Parathyroid adenoma (tissue), 2 donors: Measurements from ENCODE around the gene FNDC11.

ENCODE experiments used
- H2AFZ ChIP-seq: fragments of 300-600 bp; sonication (generic); one replicate; pipeline ENCODE4 v1.7.0; 2017; ENCODE audit warnings: antibody characterized with exemption, mild to moderate bottlenecking
- H3K27ac ChIP-seq: fragments of 300-600 bp; sonication (generic); one replicate; pipeline ENCODE4 v1.7.0; 2017
- H3K27me3 ChIP-seq: fragments of 300-600 bp; sonication (generic); one replicate; pipeline ENCODE4 v1.7.0; 2017; ENCODE audit warnings: low read length; ENCODE audit not compliant: control insufficient read depth, insufficient read depth
- H3K36me3 ChIP-seq: fragments of 300-600 bp; sonication (generic); one replicate; pipeline ENCODE4 v1.7.0; 2017; ENCODE audit warnings: low read length; ENCODE audit not compliant: control insufficient read depth, insufficient read depth
- H3K4me1 ChIP-seq: fragments of 300-600 bp; sonication (generic); one replicate; pipeline ENCODE4 v1.7.0; 2017; ENCODE audit warnings: control low read depth
- H3K4me2 ChIP-seq: fragments of 300-600 bp; sonication (generic); one replicate; pipeline ENCODE4 v1.7.0; 2017; ENCODE audit warnings: low read length
- H3K4me3 ChIP-seq: fragments of 300-600 bp; sonication (generic); one replicate; pipeline ENCODE4 v1.7.0; 2017; ENCODE audit warnings: low read depth, low read length
- H3K79me2 ChIP-seq: fragments of 300-600 bp; sonication (generic); one replicate; pipeline ENCODE4 v1.7.0; 2017; ENCODE audit warnings: control low read depth
- H3K9ac ChIP-seq: fragments of 300-600 bp; sonication (generic); one replicate; pipeline ENCODE4 v1.7.0; 2017; ENCODE audit warnings: mild to moderate bottlenecking
- H3K9me3 ChIP-seq: fragments of 300-600 bp; sonication (generic); one replicate; pipeline ENCODE4 v1.7.0; 2017; ENCODE audit warnings: low read length; ENCODE audit not compliant: control insufficient read depth
- TF ChIP-seq, protein P1 (sequence below): fragments of 300-600 bp; sonication (generic); IDR thresholded peaks from one replicate; pipeline ENCODE4 v1.7.0; 2017; ENCODE audit warnings: antibody characterized with exemption, mild to moderate bottlenecking
- donor health status: primary hyperparathyroidism.

Gene FNDC11

GRCh38 chr20:63517376-63518309 is 36.3 kb upstream of the FNDC11 start:
- Histone ChIP-seq H3K4me2 (no peak overlapping the region), H3K4me3 (no peak overlapping the region), H3K9ac (no peak overlapping the region), H3K27ac (no peak overlapping the region), H3K36me3 (no peaks in the 10 kb centered on the region), H3K9me3 (no peaks in the 10 kb centered on the region), H3K79me2 (no peaks in the 10 kb centered on the region), H3K4me1 (peaks cover 8% of the 10 kb centered on the region), H3K27me3 (no peaks in the 10 kb centered on the region), H2AFZ (no peak overlapping the region)
- TF ChIP-seq, protein P1, sequence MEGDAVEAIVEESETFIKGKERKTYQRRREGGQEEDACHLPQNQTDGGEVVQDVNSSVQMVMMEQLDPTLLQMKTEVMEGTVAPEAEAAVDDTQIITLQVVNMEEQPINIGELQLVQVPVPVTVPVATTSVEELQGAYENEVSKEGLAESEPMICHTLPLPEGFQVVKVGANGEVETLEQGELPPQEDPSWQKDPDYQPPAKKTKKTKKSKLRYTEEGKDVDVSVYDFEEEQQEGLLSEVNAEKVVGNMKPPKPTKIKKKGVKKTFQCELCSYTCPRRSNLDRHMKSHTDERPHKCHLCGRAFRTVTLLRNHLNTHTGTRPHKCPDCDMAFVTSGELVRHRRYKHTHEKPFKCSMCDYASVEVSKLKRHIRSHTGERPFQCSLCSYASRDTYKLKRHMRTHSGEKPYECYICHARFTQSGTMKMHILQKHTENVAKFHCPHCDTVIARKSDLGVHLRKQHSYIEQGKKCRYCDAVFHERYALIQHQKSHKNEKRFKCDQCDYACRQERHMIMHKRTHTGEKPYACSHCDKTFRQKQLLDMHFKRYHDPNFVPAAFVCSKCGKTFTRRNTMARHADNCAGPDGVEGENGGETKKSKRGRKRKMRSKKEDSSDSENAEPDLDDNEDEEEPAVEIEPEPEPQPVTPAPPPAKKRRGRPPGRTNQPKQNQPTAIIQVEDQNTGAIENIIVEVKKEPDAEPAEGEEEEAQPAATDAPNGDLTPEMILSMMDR = no peak

- Histone ChIP-seq H3K9ac (no peak overlapping the region), H3K36me3 (no peaks in the 10 kb centered on the region), H2AFZ (no peak overlapping the region), H3K4me1 (peaks cover 8% of the 10 kb centered on the region), H3K4me3 (no peak overlapping the region), H3K4me2 (no peak overlapping the region), H3K27me3 (no peaks in the 10 kb centered on the region), H3K27ac (no peak overlapping the region), H3K79me2 (no peaks in the 10 kb centered on the region), H3K9me3 (no peaks in the 10 kb centered on the region)
- TF ChIP-seq, protein P1 = no peak
These were observed 35.6 kb upstream of the FNDC11 start for GRCh38 chr20:63518351-63518861.

DNA sequence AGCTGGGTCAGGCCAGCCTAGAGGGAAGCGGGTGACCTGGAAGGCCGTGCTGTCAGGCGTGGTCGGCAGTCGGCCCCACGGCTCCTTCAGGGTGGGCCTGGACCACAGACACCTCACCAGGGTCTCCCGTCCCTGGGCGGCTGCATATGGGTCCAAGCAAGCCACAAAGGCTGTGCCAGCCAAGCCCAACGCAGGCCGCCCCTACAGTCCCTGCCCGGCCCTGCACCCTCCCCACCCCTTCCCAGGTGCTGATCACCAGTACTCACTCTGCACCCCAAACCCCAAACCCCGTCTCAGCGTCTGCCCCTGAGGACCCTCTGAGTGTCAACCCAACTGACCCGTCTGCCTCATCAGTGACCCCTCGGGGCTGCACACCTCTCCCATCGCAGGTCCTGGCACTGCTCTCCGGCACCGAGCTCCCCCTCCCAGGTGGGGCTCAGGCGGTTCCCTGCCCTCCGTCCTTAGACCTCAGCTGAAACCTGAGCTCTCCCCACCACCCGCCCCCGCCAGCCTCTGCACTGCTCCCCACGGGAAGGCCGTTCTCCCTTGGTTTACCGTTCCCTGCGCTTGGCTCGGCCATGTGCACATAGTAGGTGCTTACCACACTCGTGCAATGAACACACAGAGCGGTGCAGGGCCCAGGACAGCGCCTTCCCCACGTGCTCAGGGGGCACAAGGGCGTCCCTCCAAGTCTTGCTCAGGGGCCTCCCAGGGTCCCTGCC is 34.9 kb upstream of the FNDC11 start:
- Histone ChIP-seq H3K9me3 (no peaks in the 10 kb centered on the region), H3K27ac (no peak overlapping the region), H3K4me2 (peak overlapping the region; percentile 95), H3K4me3 (peak overlapping the region; percentile 73), H3K27me3 (no peaks in the 10 kb centered on the region), H3K36me3 (no peaks in the 10 kb centered on the region), H3K4me1 (peaks cover 8% of the 10 kb centered on the region), H3K79me2 (no peaks in the 10 kb centered on the region), H3K9ac (no peak overlapping the region), H2AFZ (no peak overlapping the region)
- TF ChIP-seq, protein P1 = no peak

- Histone ChIP-seq H3K9me3 (no peaks in the 10 kb centered on the region), H3K4me2 (peak overlapping the region; percentile 95), H3K4me1 (peaks cover 8% of the 10 kb centered on the region), H3K9ac (peak overlapping the region; percentile 30), H3K4me3 (peak overlapping the region; percentile 73), H3K27ac (peak overlapping the region; percentile 71), H3K79me2 (no peaks in the 10 kb centered on the region), H3K27me3 (no peaks in the 10 kb centered on the region), H3K36me3 (no peaks in the 10 kb centered on the region), H2AFZ (peak overlapping the region; percentile 97)
- TF ChIP-seq, protein P1 = peak; percentile 39
These were observed 34.1 kb upstream of the FNDC11 start for GRCh38 chr20:63519668-63520503.
